Activated CD8-positive, alpha-beta memory T cell treated with anti-CD3 and anti-CD28 coated beads for 4 hours (primary cell): ENCODE measurements around the gene RPLP1.

Source experiments
- DNase-seq, 2 donors: peaks; one replicate each; pipeline ENCODE4 v3.0.0-alpha.2; 2020; ENCODE audit warnings: low read depth in 2 of 2

RPLP1 gene

DNA sequence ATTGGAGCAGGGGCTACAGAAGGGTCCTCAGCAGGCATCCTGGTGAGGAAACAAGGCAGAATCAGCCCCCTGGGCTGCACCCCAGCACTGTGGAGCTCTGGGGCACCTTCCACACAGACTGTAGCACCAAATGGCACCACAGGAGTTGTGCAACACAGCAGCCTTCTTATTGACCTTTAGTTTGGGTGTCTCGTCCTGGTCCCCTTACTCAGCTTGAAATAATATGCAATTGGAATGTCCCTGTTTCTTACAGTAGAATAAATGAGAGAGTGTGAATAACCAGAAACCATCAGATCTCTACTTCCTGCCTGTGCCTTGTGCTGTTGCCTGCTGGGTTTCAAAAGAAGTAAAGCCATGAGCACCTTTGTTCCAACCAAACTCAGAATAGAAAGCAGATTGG lies 44.5 kb downstream of the RPLP1 start:
- no peak for DNase-seq

- no peak for DNase-seq
Measured at GRCh38 chr15:69497667-69498066, 45.0 kb downstream of the RPLP1 start.

DNA sequence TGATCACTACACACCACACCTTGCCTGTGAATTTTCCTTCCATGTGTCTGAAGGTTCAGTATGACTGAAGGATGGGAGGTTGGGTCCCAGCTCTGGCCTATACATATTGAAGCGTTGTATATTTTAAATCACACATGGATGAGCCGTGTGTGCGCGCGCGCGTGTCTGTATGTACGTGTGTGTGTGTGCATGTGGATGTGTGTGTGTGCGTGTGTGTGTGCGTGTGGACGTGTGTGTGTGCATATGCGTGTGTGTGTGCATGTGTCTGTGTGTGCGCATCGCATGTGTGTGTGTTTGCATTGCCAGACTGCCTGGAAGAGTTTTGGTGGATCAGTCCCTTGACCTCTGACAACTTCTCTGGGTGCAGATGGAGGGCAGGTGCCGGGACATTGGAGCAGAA lies 45.7 kb downstream of the RPLP1 start:
- DNase-seq = no peak

- DNase-seq = no peak
Measured at GRCh38 chr15:69498987-69499386, 46.4 kb downstream of the RPLP1 start.

- DNase-seq = no peak
Measured at GRCh38 chr15:69499521-69500211, 47.0 kb downstream of the RPLP1 start.

DNA sequence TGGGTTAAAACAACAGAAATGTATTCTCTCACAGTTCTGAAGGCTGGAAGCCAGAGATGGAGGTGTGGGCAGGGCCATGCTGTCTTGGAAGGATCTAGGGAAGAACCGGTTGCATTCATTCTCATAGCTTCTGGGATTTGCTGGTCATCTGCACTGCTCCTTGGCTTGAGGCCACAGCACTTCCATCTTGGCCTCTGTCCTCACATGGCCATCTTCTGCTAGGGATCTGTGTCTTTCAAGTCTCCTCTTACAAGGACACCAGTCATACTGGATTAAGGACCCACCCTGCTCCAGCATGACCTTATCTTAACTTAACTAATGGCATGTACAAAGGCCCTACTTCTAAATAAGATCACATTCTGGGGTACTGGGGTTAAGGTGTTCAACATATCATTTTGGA lies 47.7 kb downstream of the RPLP1 start:
- DNase-seq = no peak

DNA sequence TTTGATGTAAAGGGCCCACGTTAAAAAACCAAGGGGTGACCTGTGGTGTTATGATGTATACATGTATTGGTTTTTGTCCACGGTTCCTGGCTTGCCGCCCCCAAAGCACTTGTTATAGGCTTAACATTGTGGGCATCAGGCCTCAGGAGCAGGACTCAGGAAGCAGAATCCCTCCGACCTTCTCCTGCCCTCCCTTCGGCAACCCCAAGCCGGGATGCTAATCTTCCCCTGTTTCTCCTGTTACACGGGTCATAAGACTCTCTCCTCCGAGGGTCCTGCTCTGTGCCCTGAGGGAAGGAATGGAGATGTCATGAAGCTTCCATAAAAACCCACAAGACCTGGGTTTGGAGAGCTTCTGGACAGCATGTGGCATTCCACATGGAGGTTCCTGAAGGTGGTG lies 48.8 kb downstream of the RPLP1 start:
- no peak for DNase-seq

DNA sequence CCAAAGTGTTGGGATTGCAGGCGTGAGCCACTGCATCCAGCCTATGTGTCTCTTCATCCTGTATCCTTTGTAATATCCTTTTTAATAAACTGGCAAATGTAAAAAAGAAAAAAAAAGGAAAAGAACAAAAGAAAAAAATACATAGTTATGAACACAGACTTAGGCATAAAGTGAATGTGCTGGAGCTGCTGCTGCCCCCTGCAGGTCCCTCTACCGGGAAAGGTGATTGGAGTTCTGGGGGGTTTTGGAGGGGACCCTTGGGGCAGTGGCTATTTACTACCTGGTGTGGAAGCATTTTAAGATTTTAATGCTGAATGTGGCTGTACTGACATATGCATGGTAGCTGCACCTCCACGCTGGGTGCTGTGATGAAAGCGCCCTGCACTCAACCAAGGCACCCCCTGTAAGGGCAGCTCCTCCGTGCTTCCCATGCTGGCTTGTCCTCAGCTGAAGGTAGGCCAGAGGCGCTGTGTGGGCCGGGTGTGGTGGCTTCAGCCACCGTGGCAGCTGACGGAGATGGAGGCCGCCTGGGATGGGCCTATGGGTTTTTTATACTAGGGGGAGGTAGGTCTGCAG lies 49.9 kb downstream of the RPLP1 start:
- DNase-seq = no peak

- no peak for DNase-seq
Measured at GRCh38 chr15:69504352-69505040, 51.9 kb downstream of the RPLP1 start.
